ENCODE measurements around the gene PPIL3.

- TF ChIP-seq NFIC (IDR thresholded peaks at IDR 0.05; ENCODE audit: borderline replicate concordance) (no peak), JUND (IDR thresholded peaks at IDR 0.05) (no peak), FOSL2 (IDR thresholded peaks at IDR 0.05; ENCODE audit: borderline replicate concordance, low read depth) (no peak), NRF1 (IDR thresholded peaks at IDR 0.05; ENCODE audit: low read depth, low read length) (no peak), RAD21 (IDR thresholded peaks at IDR 0.05; ENCODE audit: low read length) (no peak), MAX (IDR thresholded peaks at IDR 0.05; ENCODE audit: low read depth) (no peak), GABPA (IDR thresholded peaks at IDR 0.05; ENCODE audit: low read depth) (no peak), MXI1 (IDR thresholded peaks at IDR 0.05; ENCODE audit: low read depth, low read length) (no peak), EP300 (IDR thresholded peaks at IDR 0.05; ENCODE audit: borderline replicate concordance in 1 of 2, low read depth in 1 of 2, low read length in 1 of 2) (no peak), TEAD4 (IDR thresholded peaks at IDR 0.05; ENCODE audit: borderline replicate concordance, insufficient read depth) (no peak), EZH2phosphoT487 (IDR thresholded peaks at IDR 0.05; ENCODE audit: borderline replicate concordance, low read depth) (no peak)
- TF ChIP-seq, protein P1, sequence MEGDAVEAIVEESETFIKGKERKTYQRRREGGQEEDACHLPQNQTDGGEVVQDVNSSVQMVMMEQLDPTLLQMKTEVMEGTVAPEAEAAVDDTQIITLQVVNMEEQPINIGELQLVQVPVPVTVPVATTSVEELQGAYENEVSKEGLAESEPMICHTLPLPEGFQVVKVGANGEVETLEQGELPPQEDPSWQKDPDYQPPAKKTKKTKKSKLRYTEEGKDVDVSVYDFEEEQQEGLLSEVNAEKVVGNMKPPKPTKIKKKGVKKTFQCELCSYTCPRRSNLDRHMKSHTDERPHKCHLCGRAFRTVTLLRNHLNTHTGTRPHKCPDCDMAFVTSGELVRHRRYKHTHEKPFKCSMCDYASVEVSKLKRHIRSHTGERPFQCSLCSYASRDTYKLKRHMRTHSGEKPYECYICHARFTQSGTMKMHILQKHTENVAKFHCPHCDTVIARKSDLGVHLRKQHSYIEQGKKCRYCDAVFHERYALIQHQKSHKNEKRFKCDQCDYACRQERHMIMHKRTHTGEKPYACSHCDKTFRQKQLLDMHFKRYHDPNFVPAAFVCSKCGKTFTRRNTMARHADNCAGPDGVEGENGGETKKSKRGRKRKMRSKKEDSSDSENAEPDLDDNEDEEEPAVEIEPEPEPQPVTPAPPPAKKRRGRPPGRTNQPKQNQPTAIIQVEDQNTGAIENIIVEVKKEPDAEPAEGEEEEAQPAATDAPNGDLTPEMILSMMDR (IDR thresholded peaks at IDR 0.05): no peak
These were observed 11.4 kb downstream of the PPIL3 start for GRCh38 chr2:200877443-200877842.

Measured in SK-N-SH (cell line).